Esophagus squamous epithelium (tissue), 4 donors: ENCODE results near the gene HIPK4.

Experiments
- CTCF ChIP-seq, 6 experiments: fragments of 450-650 bp in 4 of 6; fragments of 200-600 bp in 2 of 6; sonication (generic) in 2 of 6; IDR thresholded peaks; one replicate each; pipeline ENCODE4 v1.5.1; 2016 to 2019; ENCODE audit warnings: antibody characterized with exemption in 6 of 6, mild to moderate bottlenecking in 4 of 6, moderate library complexity in 4 of 6
- POLR2A ChIP-seq, 4 donors: fragments of 450-650 bp; IDR thresholded peaks; one replicate each; pipeline ENCODE4 v1.6.1; 2017; ENCODE audit warnings: antibody characterized with exemption in 4 of 4, mild to moderate bottlenecking in 4 of 4, moderate library complexity in 3 of 4

- TF ChIP-seq CTCF (IDR thresholded peaks at IDR 0.05): no peak
- no peak for TF ChIP-seq POLR2A (IDR thresholded peaks at IDR 0.05)
Measured at GRCh38 chr19:40374084-40374483, 15.9 kb downstream of the HIPK4 start.
